ENCODE measurements around the gene DUOX1. TPM values are rescaled to one million over a fixed set of nuclear protein-coding genes. Genes with fewer than 3 reads are reported as not detected.

DUOX1 gene
- total and polyA plus RNA-seq, 2 donors (not counting 1 experiment from before 2014, with no cell fraction given), result not detected

DNA sequence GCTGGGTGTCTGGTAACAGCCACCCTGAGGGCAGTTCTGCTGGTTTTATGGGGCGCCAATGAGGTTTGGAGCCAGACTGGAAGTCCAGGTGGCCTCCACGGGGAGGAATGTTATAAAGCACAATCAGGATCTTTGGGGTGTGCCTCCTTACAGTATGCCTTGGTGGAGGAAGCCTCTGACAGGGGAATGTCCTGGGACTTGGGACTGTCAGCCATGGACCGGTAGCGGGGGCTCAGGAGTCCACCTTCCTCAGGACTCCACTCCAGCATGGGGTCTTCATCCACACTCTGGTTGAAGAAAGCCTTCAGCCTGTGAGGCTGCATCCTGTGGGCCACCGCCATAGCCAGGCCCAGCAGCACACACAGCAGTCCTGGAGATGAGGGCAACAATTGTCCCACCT lies 10.8 kb upstream of the DUOX1 start:
- no peak overlapping the region for H3K4me3 ChIP-seq (replicated peaks in 1 of 4; ENCODE audit: control extremely low read depth in 1 of 4, insufficient read depth in 1 of 4, low read depth in 3 of 4, low read length in 4 of 4)
- no peak overlapping the region for H2AFZ ChIP-seq (ENCODE audit: low read length)
- H3K4me2 ChIP-seq (ENCODE audit: extremely low read depth, insufficient read depth, low read length), result no peak overlapping the region
- no peaks in the 10 kb centered on the region for H3K79me2 ChIP-seq (ENCODE audit: control insufficient read depth, insufficient read depth, low read length)
- H3K4me1 ChIP-seq (ENCODE audit: control insufficient read depth, extremely low read depth, insufficient read depth, low read length), result peaks cover 2% of the 10 kb centered on the region
- no peaks in the 10 kb centered on the region for H3K9me3 ChIP-seq (ENCODE audit: control insufficient read depth, insufficient read depth, low read depth, low read length)
- TF ChIP-seq EZH2 (IDR thresholded peaks at IDR 0.05; ENCODE audit: low read length, missing control alignments) (no peak), CTCF (conservative IDR thresholded peaks at IDR 0.05 in 1 of 2, IDR thresholded peaks at IDR 0.05 in 1 of 2; ENCODE audit: low read depth in 1 of 2, low read length in 2 of 2) (no peak)
- H3K9ac ChIP-seq (ENCODE audit: insufficient read depth, low read length), result no peak overlapping the region
- DNase-seq (ENCODE audit: low read depth in 2 of 2), result no peak
- H3K27ac ChIP-seq (ENCODE audit: insufficient read depth, low read length), result no peak overlapping the region
- H3K27me3 ChIP-seq (ENCODE audit: control insufficient read depth, insufficient read depth, low read length), result peaks cover 42% of the 10 kb centered on the region
- no peaks in the 10 kb centered on the region for H4K20me1 ChIP-seq (ENCODE audit: control insufficient read depth, extremely low read depth, insufficient read depth, low read length)
- no peaks in the 10 kb centered on the region for H3K36me3 ChIP-seq (ENCODE audit: control insufficient read depth, insufficient read depth, low read length)

GRCh38 chr15:45120081-45120972 lies 9.5 kb upstream of the DUOX1 start:
- Histone ChIP-seq H3K36me3 (ENCODE audit: control insufficient read depth, insufficient read depth, low read length) (no peaks in the 10 kb centered on the region), H4K20me1 (ENCODE audit: control insufficient read depth, extremely low read depth, insufficient read depth, low read length) (no peaks in the 10 kb centered on the region), H2AFZ (ENCODE audit: low read length) (no peak overlapping the region), H3K27ac (ENCODE audit: insufficient read depth, low read length) (no peak overlapping the region), H3K4me1 (ENCODE audit: control insufficient read depth, extremely low read depth, insufficient read depth, low read length) (peaks cover 2% of the 10 kb centered on the region), H3K9me3 (ENCODE audit: control insufficient read depth, insufficient read depth, low read depth, low read length) (no peaks in the 10 kb centered on the region), H3K4me3 (replicated peaks in 1 of 4; ENCODE audit: control extremely low read depth in 1 of 4, insufficient read depth in 1 of 4, low read depth in 3 of 4, low read length in 4 of 4) (no peak overlapping the region), H3K27me3 (ENCODE audit: control insufficient read depth, insufficient read depth, low read length) (peaks cover 33% of the 10 kb centered on the region), H3K9ac (ENCODE audit: insufficient read depth, low read length) (no peak overlapping the region), H3K79me2 (ENCODE audit: control insufficient read depth, insufficient read depth, low read length) (no peaks in the 10 kb centered on the region), H3K4me2 (ENCODE audit: extremely low read depth, insufficient read depth, low read length) (no peak overlapping the region)
- no peak for DNase-seq (ENCODE audit: low read depth in 2 of 2)
- no peak for TF ChIP-seq EZH2 (IDR thresholded peaks at IDR 0.05; ENCODE audit: low read length, missing control alignments)
- no peak for TF ChIP-seq CTCF (conservative IDR thresholded peaks at IDR 0.05 in 1 of 2, IDR thresholded peaks at IDR 0.05 in 1 of 2; ENCODE audit: low read depth in 1 of 2, low read length in 2 of 2)

GRCh38 chr15:45121020-45121419 lies 8.8 kb upstream of the DUOX1 start:
- H3K79me2 ChIP-seq (ENCODE audit: control insufficient read depth, insufficient read depth, low read length), result no peaks in the 10 kb centered on the region
- no peak overlapping the region for H3K4me2 ChIP-seq (ENCODE audit: extremely low read depth, insufficient read depth, low read length)
- DNase-seq (ENCODE audit: low read depth in 2 of 2), result no peak
- H3K36me3 ChIP-seq (ENCODE audit: control insufficient read depth, insufficient read depth, low read length), result no peaks in the 10 kb centered on the region
- H3K9ac ChIP-seq (ENCODE audit: insufficient read depth, low read length), result no peak overlapping the region
- H4K20me1 ChIP-seq (ENCODE audit: control insufficient read depth, extremely low read depth, insufficient read depth, low read length), result no peaks in the 10 kb centered on the region
- H3K4me3 ChIP-seq (replicated peaks in 1 of 4; ENCODE audit: control extremely low read depth in 1 of 4, insufficient read depth in 1 of 4, low read depth in 3 of 4, low read length in 4 of 4), result no peak overlapping the region
- peaks cover 2% of the 10 kb centered on the region for H3K4me1 ChIP-seq (ENCODE audit: control insufficient read depth, extremely low read depth, insufficient read depth, low read length)
- H3K27me3 ChIP-seq (ENCODE audit: control insufficient read depth, insufficient read depth, low read length), result peaks cover 30% of the 10 kb centered on the region
- no peak for TF ChIP-seq EZH2 (IDR thresholded peaks at IDR 0.05; ENCODE audit: low read length, missing control alignments)
- no peak for TF ChIP-seq CTCF (conservative IDR thresholded peaks at IDR 0.05 in 1 of 2, IDR thresholded peaks at IDR 0.05 in 1 of 2; ENCODE audit: low read depth in 1 of 2, low read length in 2 of 2)
- H3K27ac ChIP-seq (ENCODE audit: insufficient read depth, low read length), result no peak overlapping the region
- H3K9me3 ChIP-seq (ENCODE audit: control insufficient read depth, insufficient read depth, low read depth, low read length), result no peaks in the 10 kb centered on the region
- no peak overlapping the region for H2AFZ ChIP-seq (ENCODE audit: low read length)
